Activated T-helper 17 cell treated with anti-CD3 and anti-CD28 coated beads, Interleukin-2, amount 50 U/mL, for 72 hours (primary cell): Measurements from ENCODE around the gene MRPS6. TPM values are rescaled to one million over a fixed set of nuclear protein-coding genes. Genes with fewer than 3 reads are reported as not detected.
A peak's percentile ranks its signal among the peaks of the same experiment; 100 is the strongest.

Source experiments
- ATAC-seq: fragments of 150-1000 bp; cut with Tn5 transposase; replicated peaks from 2 replicates; pipeline ENCODE4 v1.10.0; 2021; ENCODE audit warnings: mild to moderate bottlenecking, moderate library complexity
- H3K27ac Mint-ChIP-seq: one replicate; pipeline ENCODE4 v1.8.0; 2022; ENCODE audit warnings: mixed read lengths
- H3K27me3 Mint-ChIP-seq: one replicate; pipeline ENCODE4 v1.8.0; 2022; ENCODE audit warnings: mixed read lengths
- H3K36me3 Mint-ChIP-seq: one replicate; pipeline ENCODE4 v1.8.0; 2022; ENCODE audit warnings: low read depth, mild to moderate bottlenecking, mixed read lengths
- H3K4me1 Mint-ChIP-seq: one replicate; pipeline ENCODE4 v1.8.0; 2022; ENCODE audit warnings: mixed read lengths
- H3K4me3 Mint-ChIP-seq: one replicate; pipeline ENCODE4 v1.8.0; 2022; ENCODE audit warnings: mild to moderate bottlenecking, mixed read lengths
- H3K9me3 Mint-ChIP-seq: one replicate; pipeline ENCODE4 v1.8.0; 2022; ENCODE audit warnings: mixed read lengths
- total RNA-seq, 2 donors: library from RNA; stranded (reverse); gene quantifications; one replicate each; pipeline ENCODE4 v1.2.3, GENCODE V29; 2022

MRPS6 gene
- total RNA-seq, 2 donors from 2014 or later: 131 to 141 TPM

GRCh38 chr21:34129039-34129891 is 55.9 kb downstream of the MRPS6 start:
- Mint-ChIP-seq H3K27ac (peak overlapping the region; percentile 93), H3K4me3 (peak overlapping the region; percentile 64), H3K36me3 (peaks cover 100% of the 10 kb centered on the region)

GRCh38 chr21:34129901-34130715 is 56.7 kb downstream of the MRPS6 start:
- H3K36me3 Mint-ChIP-seq: peaks cover 100% of the 10 kb centered on the region
- no peaks in the 10 kb centered on the region for H3K27me3 Mint-ChIP-seq
- H3K27ac Mint-ChIP-seq: peak overlapping the region; percentile 93
- H3K4me3 Mint-ChIP-seq: peak overlapping the region; percentile 64
- H3K9me3 Mint-ChIP-seq: peaks cover 7% of the 10 kb centered on the region
- H3K4me1 Mint-ChIP-seq: peaks cover 62% of the 10 kb centered on the region
- ATAC-seq: no peak

More at GRCh38 chr21:34129039-34129891, 55.9 kb downstream of the MRPS6 start:
- peaks cover 56% of the 10 kb centered on the region for H3K4me1 Mint-ChIP-seq
- H3K9me3 Mint-ChIP-seq: peaks cover 7% of the 10 kb centered on the region
- peak; percentile 96 for ATAC-seq
- H3K27me3 Mint-ChIP-seq: no peaks in the 10 kb centered on the region

GRCh38 chr21:34130716-34130985 is 57.3 kb downstream of the MRPS6 start:
- ATAC-seq: no peak
- Mint-ChIP-seq H3K4me1 (peaks cover 63% of the 10 kb centered on the region), H3K36me3 (peaks cover 100% of the 10 kb centered on the region), H3K27me3 (no peaks in the 10 kb centered on the region), H3K4me3 (peak overlapping the region; percentile 64), H3K27ac (peak overlapping the region; percentile 93), H3K9me3 (peaks cover 7% of the 10 kb centered on the region)

DNA sequence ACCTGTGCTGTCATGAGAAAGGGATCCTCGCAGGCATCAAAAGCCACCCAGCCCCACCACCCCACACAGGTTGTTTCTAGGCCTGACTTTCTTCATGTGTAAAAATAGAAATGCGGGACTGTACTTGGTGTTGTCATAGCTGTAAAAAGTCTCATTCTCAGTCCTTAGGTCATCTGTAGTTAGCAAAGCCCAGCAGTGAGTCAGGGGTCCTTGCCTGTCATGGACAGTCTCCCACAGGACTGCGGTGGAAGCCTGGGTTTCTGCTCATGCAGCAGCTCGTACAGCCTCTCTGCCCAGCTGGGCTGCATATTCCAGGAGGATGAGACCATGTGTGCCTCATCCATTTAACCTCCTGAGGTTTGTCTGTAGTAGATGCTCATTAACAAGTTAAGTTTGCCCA is 58.2 kb downstream of the MRPS6 start:
- ATAC-seq: no peak
- Mint-ChIP-seq H3K4me3 (no peak overlapping the region), H3K27ac (peak overlapping the region; percentile 93), H3K9me3 (peaks cover 7% of the 10 kb centered on the region), H3K36me3 (peaks cover 100% of the 10 kb centered on the region), H3K27me3 (no peaks in the 10 kb centered on the region), H3K4me1 (peaks cover 57% of the 10 kb centered on the region)

DNA sequence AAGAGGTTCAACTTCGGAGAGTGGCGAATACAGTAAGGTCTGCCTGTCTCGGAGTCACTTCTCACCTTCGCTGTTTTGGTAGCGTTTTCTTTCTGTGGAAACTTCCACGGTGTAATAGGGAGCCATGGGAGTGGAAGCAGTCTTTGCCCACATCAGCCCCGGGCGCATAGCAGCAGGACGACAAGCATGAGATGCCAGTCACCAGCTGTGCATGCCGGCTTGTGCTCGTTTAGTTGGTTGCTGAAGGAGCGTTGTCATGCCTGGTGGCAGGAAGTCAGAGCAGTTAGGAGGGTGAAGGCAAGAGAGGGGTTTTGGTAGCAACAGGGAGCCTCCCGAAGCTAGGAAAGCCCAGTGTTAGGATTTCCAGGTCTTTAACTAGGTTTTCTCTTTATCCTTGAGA is 58.8 kb downstream of the MRPS6 start:
- H3K27ac Mint-ChIP-seq: peak overlapping the region; percentile 93
- H3K9me3 Mint-ChIP-seq: peaks cover 10% of the 10 kb centered on the region
- no peaks in the 10 kb centered on the region for H3K27me3 Mint-ChIP-seq
- no peak for ATAC-seq
- H3K4me3 Mint-ChIP-seq: no peak overlapping the region
- H3K36me3 Mint-ChIP-seq: peaks cover 100% of the 10 kb centered on the region
- H3K4me1 Mint-ChIP-seq: peaks cover 61% of the 10 kb centered on the region

DNA sequence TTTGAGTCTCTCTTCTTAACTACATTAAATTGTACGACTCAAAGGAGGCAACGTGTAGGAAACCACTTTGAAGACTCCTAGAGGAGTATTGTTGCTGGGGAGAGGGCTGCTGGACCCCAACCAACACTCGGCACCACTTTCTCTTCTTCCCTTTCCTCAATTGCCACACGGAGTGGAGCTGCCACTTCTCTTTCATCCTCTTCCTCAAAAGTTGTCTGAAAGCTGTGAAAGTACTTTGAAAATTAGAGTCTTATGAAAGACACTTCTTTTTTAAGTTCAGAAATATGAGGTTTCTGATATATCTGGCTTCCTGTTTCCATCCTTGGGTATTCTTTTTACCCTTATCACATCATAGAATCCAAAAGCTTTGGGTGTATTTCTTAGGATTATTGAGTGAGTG is 59.5 kb downstream of the MRPS6 start:
- Mint-ChIP-seq H3K36me3 (peaks cover 100% of the 10 kb centered on the region), H3K27me3 (no peaks in the 10 kb centered on the region), H3K9me3 (peaks cover 10% of the 10 kb centered on the region), H3K27ac (peak overlapping the region; percentile 65), H3K4me1 (peaks cover 57% of the 10 kb centered on the region), H3K4me3 (peak overlapping the region; percentile 5)
- no peak for ATAC-seq

DNA sequence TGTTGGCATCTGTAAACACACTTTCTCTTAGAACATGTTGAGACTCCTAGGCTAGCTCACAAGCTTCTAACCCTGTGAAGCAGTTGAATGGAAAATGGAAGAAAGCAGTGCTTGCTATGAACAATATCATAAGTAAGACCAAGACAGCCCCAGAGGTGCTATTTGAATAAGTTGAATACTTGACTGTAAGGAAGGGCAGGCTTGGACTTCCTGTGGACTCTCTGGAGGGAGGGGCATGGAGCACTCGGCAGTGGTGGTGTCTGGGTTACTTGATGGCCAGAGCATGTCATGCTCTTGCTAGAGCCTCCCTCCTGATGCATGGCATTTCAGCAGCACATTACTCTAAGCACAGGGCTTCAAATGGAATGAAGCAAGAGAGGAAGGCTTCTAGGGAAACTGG is 60.0 kb downstream of the MRPS6 start:
- Mint-ChIP-seq H3K36me3 (peaks cover 100% of the 10 kb centered on the region), H3K27me3 (no peaks in the 10 kb centered on the region), H3K4me1 (peaks cover 53% of the 10 kb centered on the region), H3K9me3 (peaks cover 10% of the 10 kb centered on the region), H3K4me3 (peak overlapping the region; percentile 5), H3K27ac (peak overlapping the region; percentile 65)
- peak; percentile 11 for ATAC-seq

- H3K27ac Mint-ChIP-seq: peak overlapping the region; percentile 65
- peaks cover 49% of the 10 kb centered on the region for H3K4me1 Mint-ChIP-seq
- peaks cover 97% of the 10 kb centered on the region for H3K36me3 Mint-ChIP-seq
- peak overlapping the region; percentile 5 for H3K4me3 Mint-ChIP-seq
- ATAC-seq: no peak
- no peaks in the 10 kb centered on the region for H3K27me3 Mint-ChIP-seq
- H3K9me3 Mint-ChIP-seq: peaks cover 10% of the 10 kb centered on the region
Measured at GRCh38 chr21:34133802-34134201, 60.4 kb downstream of the MRPS6 start.

DNA sequence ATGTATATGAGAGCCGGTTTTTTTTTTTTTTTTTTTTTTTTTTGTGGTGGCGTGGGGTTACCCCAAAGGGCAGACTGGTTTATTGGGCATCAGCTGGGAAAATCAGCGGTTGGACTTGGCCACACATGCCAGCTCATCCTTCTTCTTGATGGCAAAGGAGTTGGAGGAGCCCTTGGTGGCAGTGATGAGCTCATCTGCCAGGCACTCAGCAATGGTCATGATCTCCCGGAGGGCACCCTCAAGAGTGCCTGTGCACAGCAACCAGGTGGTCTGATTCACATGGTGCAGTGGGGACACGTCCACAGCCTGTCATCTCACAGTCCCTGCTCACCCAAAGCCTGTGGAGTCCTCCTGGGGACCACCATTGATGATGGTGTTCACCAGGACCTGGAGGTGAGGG is 62.0 kb downstream of the MRPS6 start:
- H3K4me3 Mint-ChIP-seq: no peak overlapping the region
- peaks cover 43% of the 10 kb centered on the region for H3K4me1 Mint-ChIP-seq
- H3K36me3 Mint-ChIP-seq: peaks cover 91% of the 10 kb centered on the region
- H3K9me3 Mint-ChIP-seq: peaks cover 10% of the 10 kb centered on the region
- no peaks in the 10 kb centered on the region for H3K27me3 Mint-ChIP-seq
- ATAC-seq: peak; percentile 53
- H3K27ac Mint-ChIP-seq: no peak overlapping the region

DNA sequence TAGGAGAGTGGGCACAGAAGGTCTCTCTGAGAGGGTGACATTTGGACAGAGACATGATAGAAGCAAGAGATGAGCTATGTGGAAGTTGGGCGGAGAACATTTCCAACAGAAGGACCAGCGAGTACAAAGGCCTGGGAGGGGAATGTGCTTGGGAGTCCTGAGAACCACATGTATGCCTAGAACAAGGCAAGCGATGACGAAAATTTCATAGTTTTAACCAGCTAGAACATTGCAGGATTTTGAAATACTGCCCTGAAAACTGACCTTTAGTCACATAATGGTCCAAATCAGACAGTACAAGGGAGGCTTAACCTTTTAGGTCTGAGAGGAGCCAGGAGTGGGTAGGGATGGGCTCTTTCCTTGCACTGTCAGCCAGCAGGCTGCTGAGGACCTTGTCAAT is 68.0 kb downstream of the MRPS6 start:
- Mint-ChIP-seq H3K27ac (no peak overlapping the region), H3K4me3 (no peak overlapping the region), H3K4me1 (peaks cover 21% of the 10 kb centered on the region), H3K36me3 (peaks cover 78% of the 10 kb centered on the region), H3K27me3 (no peaks in the 10 kb centered on the region), H3K9me3 (peaks cover 3% of the 10 kb centered on the region)
- ATAC-seq: no peak

DNA sequence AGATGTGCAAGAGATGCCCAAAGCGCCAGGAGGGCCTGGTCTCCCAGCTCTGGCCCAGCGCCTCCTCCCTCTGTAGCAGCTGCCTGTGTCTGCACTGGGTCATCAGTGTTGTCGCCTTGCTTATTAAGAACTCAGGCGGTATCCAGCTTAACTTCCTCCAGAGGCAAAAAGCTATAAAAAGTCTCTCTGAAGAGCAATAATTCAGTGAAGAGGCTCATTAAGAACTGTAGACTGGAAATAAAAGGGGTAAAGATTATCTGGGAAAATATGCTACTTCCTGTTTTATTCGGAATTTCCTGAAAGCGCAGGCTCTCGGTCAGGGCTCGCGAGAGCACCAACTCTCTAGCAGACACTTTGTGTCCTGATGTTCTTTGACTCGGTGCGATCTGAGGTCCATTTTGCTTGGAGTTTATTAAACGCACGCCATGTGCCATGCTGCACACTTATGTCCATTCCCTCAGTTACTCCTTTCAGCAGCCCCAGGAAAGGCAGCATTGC is 70.4 kb downstream of the MRPS6 start:
- no peaks in the 10 kb centered on the region for H3K27me3 Mint-ChIP-seq
- H3K9me3 Mint-ChIP-seq: no peaks in the 10 kb centered on the region
- peaks cover 68% of the 10 kb centered on the region for H3K36me3 Mint-ChIP-seq
- no peak overlapping the region for H3K4me3 Mint-ChIP-seq
- no peak for ATAC-seq
- peaks cover 23% of the 10 kb centered on the region for H3K4me1 Mint-ChIP-seq
- H3K27ac Mint-ChIP-seq: no peak overlapping the region

GRCh38 chr21:34144224-34144623 is 70.8 kb downstream of the MRPS6 start:
- peak overlapping the region; percentile 23 for H3K27ac Mint-ChIP-seq

DNA sequence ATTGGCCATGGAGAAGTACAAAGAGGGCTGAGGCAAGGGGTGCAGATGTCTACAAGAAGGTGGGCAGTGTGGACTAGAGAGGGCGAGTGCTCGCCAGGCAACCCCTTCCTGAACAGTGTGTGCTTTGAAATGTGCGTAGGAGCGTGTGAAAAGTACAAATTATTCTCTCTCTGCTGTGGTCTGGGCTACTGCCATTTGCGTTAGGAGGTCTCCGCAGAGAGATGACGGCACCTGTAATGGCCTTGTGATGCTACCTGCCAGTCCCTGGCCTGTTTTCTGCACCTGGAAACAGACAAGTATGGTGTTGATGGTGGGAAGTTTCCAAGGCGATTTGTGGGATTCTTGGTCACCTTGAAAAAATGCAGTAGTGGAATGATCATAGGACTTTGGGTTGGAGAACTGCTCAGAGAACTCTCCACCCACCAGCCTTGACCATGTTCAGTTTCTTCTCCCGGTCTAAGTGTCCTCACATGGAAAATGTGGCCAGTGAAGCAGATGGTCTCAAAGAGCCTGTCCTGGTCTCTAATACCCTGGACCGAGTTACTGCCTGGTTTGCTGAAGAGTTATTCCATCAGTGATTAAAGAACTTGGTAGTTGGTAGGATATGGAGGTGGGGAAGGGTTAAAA is 74.5 kb downstream of the MRPS6 start:
- peaks cover 32% of the 10 kb centered on the region for H3K36me3 Mint-ChIP-seq
- peaks cover 18% of the 10 kb centered on the region for H3K4me1 Mint-ChIP-seq
- H3K27me3 Mint-ChIP-seq: no peaks in the 10 kb centered on the region
- no peak for ATAC-seq
- H3K27ac Mint-ChIP-seq: peak overlapping the region; percentile 56
- H3K4me3 Mint-ChIP-seq: no peak overlapping the region
- peaks cover 5% of the 10 kb centered on the region for H3K9me3 Mint-ChIP-seq

More at GRCh38 chr21:34144224-34144623, 70.8 kb downstream of the MRPS6 start:
- Mint-ChIP-seq H3K4me1 (peaks cover 23% of the 10 kb centered on the region), H3K36me3 (peaks cover 68% of the 10 kb centered on the region), H3K27me3 (no peaks in the 10 kb centered on the region), H3K9me3 (no peaks in the 10 kb centered on the region), H3K4me3 (no peak overlapping the region)
- ATAC-seq: no peak

- ATAC-seq: no peak
- no peaks in the 10 kb centered on the region for H3K27me3 Mint-ChIP-seq
- H3K4me3 Mint-ChIP-seq: no peak overlapping the region
- peaks cover 19% of the 10 kb centered on the region for H3K4me1 Mint-ChIP-seq
- peaks cover 5% of the 10 kb centered on the region for H3K9me3 Mint-ChIP-seq
- H3K36me3 Mint-ChIP-seq: peaks cover 27% of the 10 kb centered on the region
- H3K27ac Mint-ChIP-seq: no peak overlapping the region
Measured at GRCh38 chr21:34148419-34148804, 75.0 kb downstream of the MRPS6 start.
